ENCODE data around the gene CHST6.

- TF ChIP-seq CTCF (IDR thresholded peaks at IDR 0.05) (no peak), EP300 (IDR thresholded peaks at IDR 0.05) (no peak)
Measured at GRCh38 chr16:75488322-75488721, 6.9 kb downstream of the CHST6 start.
